K562 (cell line): ENCODE measurements around the gene NUDCD3. TPM values are rescaled to one million over a fixed set of nuclear protein-coding genes. Genes with fewer than 3 reads are reported as not detected.

Experiments used
- ARHGAP35 ChIP-seq: fragments of 450-650 bp; IDR thresholded peaks from 2 replicates; pipeline ENCODE4 v1.6.1; 2018; ENCODE audit not compliant: partially characterized antibody
- BCL6 ChIP-seq: fragments of 250-450 bp; sonication (Bioruptor Pico); IDR thresholded peaks from 2 replicates; pipeline ENCODE4 v1.4.0; 2020
- CBX3 ChIP-seq, 2 experiments: IDR thresholded peaks; 1 replicate in 1 of 2; 2 replicates in 1 of 2; pipeline ENCODE4 v1.6.1; 2012; ENCODE audit warnings: inconsistent platforms in 2 of 2, low read length in 2 of 2, borderline replicate concordance in 1 of 2, control low read depth in 1 of 2
- CREM ChIP-seq: IDR thresholded peaks from 2 replicates; pipeline ENCODE4 v1.6.1; 2014; ENCODE audit warnings: antibody characterized with exemption, low read depth
- ELF1 ChIP-seq: fragments of 200-800 bp; sonication (Bioruptor generic); IDR thresholded peaks from 2 replicates; pipeline ENCODE4 v1.6.1; 2016; ENCODE audit warnings: missing genetic modification characterization, missing compliant biosample characterization
- ETS2 ChIP-seq: IDR thresholded peaks from 2 replicates; pipeline ENCODE4 v1.6.1; 2016; ENCODE audit warnings: borderline replicate concordance, missing genetic modification characterization, mild to moderate bottlenecking, moderate library complexity, missing compliant biosample characterization; ENCODE audit not compliant: poor library complexity, severe bottlenecking
- ETV1 ChIP-seq: fragments of 450-650 bp; conservative IDR thresholded peaks from 2 replicates; pipeline ENCODE4 v1.6.1; 2016; ENCODE audit warnings: missing genetic modification characterization, control low read depth, low read depth, missing compliant biosample characterization
- FOXK1 ChIP-seq: sonication (generic); formaldehyde crosslinking; IDR thresholded peaks from 2 replicates; pipeline ENCODE4 v1.8.0; 2022; ENCODE audit warnings: missing genetic modification reagents, mild to moderate bottlenecking, borderline replicate concordance
- FOXP1 ChIP-seq: sonication (generic); formaldehyde crosslinking; IDR thresholded peaks from 2 replicates; pipeline ENCODE4 v1.8.0; 2022; ENCODE audit warnings: mild to moderate bottlenecking, missing genetic modification reagents
- IRF2 ChIP-seq: sonication (generic); formaldehyde crosslinking; IDR thresholded peaks from 2 replicates; pipeline ENCODE4 v1.8.1; 2022; ENCODE audit warnings: mild to moderate bottlenecking, missing genetic modification reagents
- LARP7 ChIP-seq: fragments of 450-650 bp; IDR thresholded peaks from 2 replicates; pipeline ENCODE4 v1.6.1; 2016
- MBD2 ChIP-seq: sonication (generic); IDR thresholded peaks from 2 replicates; pipeline ENCODE4 v1.6.1; 2016; ENCODE audit warnings: low read depth, borderline replicate concordance
- MIER1 ChIP-seq: fragments of 450-650 bp; IDR thresholded peaks from 2 replicates; pipeline ENCODE4 v1.6.1; 2016; ENCODE audit warnings: antibody characterized with exemption, mild to moderate bottlenecking, low read depth
- NCOA2 ChIP-seq, 2 experiments: fragments of 450-650 bp; IDR thresholded peaks; 2 replicates each; pipeline ENCODE4 v1.6.1; 2018; ENCODE audit warnings: mild to moderate bottlenecking in 2 of 2, moderate library complexity in 1 of 2; ENCODE audit not compliant: partially characterized antibody in 2 of 2
- PYGO2 ChIP-seq: fragments of 450-650 bp; IDR thresholded peaks from 2 replicates; pipeline ENCODE4 v1.6.1; 2016; ENCODE audit warnings: mild to moderate bottlenecking, missing genetic modification characterization, moderate library complexity, missing compliant biosample characterization
- SIRT6 ChIP-seq: IDR thresholded peaks from one replicate; pipeline ENCODE4 v1.6.1; 2012; ENCODE audit warnings: low read depth, mild to moderate bottlenecking, control low read depth, inconsistent platforms, low read length, moderate library complexity
- SIX5 ChIP-seq, 2 experiments: IDR thresholded peaks; 2 replicates each; pipeline ENCODE4 v1.6.1; 2011; ENCODE audit warnings: low read length in 2 of 2, borderline replicate concordance in 1 of 2, low read depth in 1 of 2, mild to moderate bottlenecking in 1 of 2, moderate library complexity in 1 of 2; ENCODE audit not compliant: insufficient read depth in 1 of 2
- SMC3 ChIP-seq: conservative IDR thresholded peaks from 2 replicates; pipeline ENCODE4 v1.6.1; 2011; ENCODE audit warnings: low read depth, low read length, improper control_type of control experiment; ENCODE audit not compliant: insufficient read depth
- TAL1 ChIP-seq: fragments of 450-650 bp; IDR thresholded peaks from 2 replicates; pipeline ENCODE4 v1.6.1; 2016; ENCODE audit warnings: mild to moderate bottlenecking
- ZFP1 ChIP-seq: fragments of 450-650 bp; formaldehyde crosslinking; IDR thresholded peaks from 2 replicates; pipeline ENCODE4 v1.4.0; 2020; ENCODE audit warnings: mild to moderate bottlenecking, mixed read lengths
- ZSCAN32 ChIP-seq: fragments of 450-650 bp; formaldehyde crosslinking; IDR thresholded peaks from 2 replicates; pipeline ENCODE4 v1.4.0; 2020; ENCODE audit warnings: mild to moderate bottlenecking, moderate library complexity
- polyA plus RNA-seq, 8 experiments: library from polyadenylated mRNA; depleted of rRNA in 4 of 8; stranded (reverse) in 5 of 8; unstranded in 3 of 8; fragments of >200 nt; fragmentation: Nextera tagmentation in 2 of 8; fragmentation: Illumina TruSeq in 1 of 8; extraction: Ambion mirVana in 2 of 8; extraction: Trizol in 1 of 8; gene quantifications; 2 replicates each; pipeline versions ENCODE4 v1.2.1 to v1.2.3, GENCODE V29; 2011 to 2014; ENCODE audit warnings: inconsistent platforms in 1 of 8, missing spikeins in 1 of 8
- total RNA-seq, 7 experiments: library from RNA; depleted of rRNA in 6 of 7; stranded (reverse); fragments of >200 nt in 6 of 7; fragmentation: Illumina TruSeq in 2 of 7; extraction: Trizol in 2 of 7; gene quantifications; 2 replicates each; pipeline versions ENCODE4 v1.2.1 to v1.2.3, GENCODE V29; 2011 to 2021; ENCODE audit warnings: low replicate concordance in 1 of 7
- TF ChIP-seq, protein P1 (sequence below), 2 experiments: fragments of 450-650 bp in 1 of 2; sonication (generic) in 1 of 2; formaldehyde crosslinking; conservative IDR thresholded peaks; 2 replicates each; pipeline versions ENCODE4 v1.4.0 to v1.8.1; 2020 to 2022; ENCODE audit warnings: mild to moderate bottlenecking in 1 of 2, missing genetic modification reagents in 1 of 2
- TF ChIP-seq, protein P2 (sequence below): fragments of 250-450 bp; sonication (Bioruptor Pico); IDR thresholded peaks from 2 replicates; pipeline ENCODE4 v1.9.0; 2021; ENCODE audit warnings: mild to moderate bottlenecking, inconsistent platforms
- TF ChIP-seq, protein P3 (sequence below): fragments of 250-450 bp; sonication (Bioruptor Pico); IDR thresholded peaks from 2 replicates; pipeline ENCODE4 v1.4.0; 2020; ENCODE audit warnings: mild to moderate bottlenecking, moderate library complexity

NUDCD3 gene
- total and polyA plus RNA-seq, 9 of the 15 experiments (the other 6 are each of a cell fraction or from before 2014, with no cell fraction given), result 24.8 to 64.2 (median 42.6) TPM

DNA sequence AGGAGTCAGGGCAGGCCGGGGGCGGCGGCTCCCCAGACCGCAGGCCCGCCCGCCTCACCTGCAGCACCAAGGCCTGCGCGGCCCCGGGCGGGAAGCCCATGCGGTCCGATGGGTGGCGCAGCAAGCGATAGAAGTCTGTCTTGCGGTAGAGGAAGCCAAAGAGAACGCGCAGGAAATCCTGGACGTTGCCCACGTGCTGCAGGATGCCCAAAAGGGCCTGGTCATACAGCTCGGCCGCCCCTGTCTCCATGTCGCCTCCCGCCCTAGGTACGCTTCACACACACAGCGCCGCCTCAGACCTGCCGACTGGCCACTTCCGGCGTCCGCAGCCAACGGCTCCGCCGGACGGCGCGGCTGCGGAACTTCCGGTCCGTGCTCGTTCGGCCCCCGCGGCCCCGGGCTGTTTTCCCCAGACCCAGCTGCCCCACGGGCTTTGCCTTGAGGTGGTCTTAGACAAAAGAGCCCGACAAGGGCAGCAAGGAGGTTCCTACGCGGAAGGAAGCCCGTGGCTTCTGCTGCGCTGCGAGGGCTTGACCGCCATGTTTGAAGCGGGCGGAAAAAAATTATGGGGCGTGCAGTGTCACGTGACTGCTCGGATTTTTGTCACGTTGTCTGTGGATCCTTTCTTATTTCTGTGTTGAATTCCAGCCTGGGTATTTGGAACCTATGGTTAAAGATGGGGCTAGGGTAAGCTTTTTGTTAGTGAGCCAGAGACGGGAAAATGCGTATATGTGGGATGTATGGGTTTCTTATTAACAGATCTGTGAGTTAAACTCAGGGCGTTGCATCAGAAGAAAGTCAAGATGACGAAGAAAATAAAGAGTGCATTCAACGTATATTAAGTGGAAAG lies at the start of gene NUDCD3 (continued):
- TF ChIP-seq FOXK1 (CRISPR knock-in tag), result peak; percentile 88; the same call in 1 of the 2 replicates
- no peak for TF ChIP-seq PYGO2 (tag)
- peak; percentile 54; the same call in 1 of the 2 replicates for TF ChIP-seq MBD2
- peak; percentile 73 for TF ChIP-seq CREM
- TF ChIP-seq, protein P1, sequence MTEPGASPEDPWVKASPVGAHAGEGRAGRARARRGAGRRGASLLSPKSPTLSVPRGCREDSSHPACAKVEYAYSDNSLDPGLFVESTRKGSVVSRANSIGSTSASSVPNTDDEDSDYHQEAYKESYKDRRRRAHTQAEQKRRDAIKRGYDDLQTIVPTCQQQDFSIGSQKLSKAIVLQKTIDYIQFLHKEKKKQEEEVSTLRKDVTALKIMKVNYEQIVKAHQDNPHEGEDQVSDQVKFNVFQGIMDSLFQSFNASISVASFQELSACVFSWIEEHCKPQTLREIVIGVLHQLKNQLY (CRISPR knock-in tag; conservative IDR thresholded peaks at IDR 0.05), result no peak
- TF ChIP-seq SMC3, result no peak
- peak; percentile 99 for TF ChIP-seq ELF1 (tag)
- TF ChIP-seq ETV1, result peak; percentile 95
- TF ChIP-seq, protein P2, sequence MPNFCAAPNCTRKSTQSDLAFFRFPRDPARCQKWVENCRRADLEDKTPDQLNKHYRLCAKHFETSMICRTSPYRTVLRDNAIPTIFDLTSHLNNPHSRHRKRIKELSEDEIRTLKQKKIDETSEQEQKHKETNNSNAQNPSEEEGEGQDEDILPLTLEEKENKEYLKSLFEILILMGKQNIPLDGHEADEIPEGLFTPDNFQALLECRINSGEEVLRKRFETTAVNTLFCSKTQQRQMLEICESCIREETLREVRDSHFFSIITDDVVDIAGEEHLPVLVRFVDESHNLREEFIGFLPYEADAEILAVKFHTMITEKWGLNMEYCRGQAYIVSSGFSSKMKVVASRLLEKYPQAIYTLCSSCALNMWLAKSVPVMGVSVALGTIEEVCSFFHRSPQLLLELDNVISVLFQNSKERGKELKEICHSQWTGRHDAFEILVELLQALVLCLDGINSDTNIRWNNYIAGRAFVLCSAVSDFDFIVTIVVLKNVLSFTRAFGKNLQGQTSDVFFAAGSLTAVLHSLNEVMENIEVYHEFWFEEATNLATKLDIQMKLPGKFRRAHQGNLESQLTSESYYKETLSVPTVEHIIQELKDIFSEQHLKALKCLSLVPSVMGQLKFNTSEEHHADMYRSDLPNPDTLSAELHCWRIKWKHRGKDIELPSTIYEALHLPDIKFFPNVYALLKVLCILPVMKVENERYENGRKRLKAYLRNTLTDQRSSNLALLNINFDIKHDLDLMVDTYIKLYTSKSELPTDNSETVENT (CRISPR knock-in tag), result no peak; the same call in 1 of the 2 replicates
- no peak for TF ChIP-seq ZFP1 (CRISPR knock-in tag)
- TF ChIP-seq SIX5 (IDR thresholded peaks at IDR 0.05; ENCODE audit: borderline replicate concordance in 1 of 2, insufficient read depth in 1 of 2, low read depth in 1 of 2, low read length in 2 of 2), result peak; percentile 43 to 58; a peak in 3 of 4 replicates
- TF ChIP-seq BCL6 (CRISPR knock-in tag), result no peak
- no peak for TF ChIP-seq ZSCAN32 (CRISPR knock-in tag)
- TF ChIP-seq ETS2, result no peak
- TF ChIP-seq IRF2 (CRISPR knock-in tag), result no peak
- TF ChIP-seq CBX3 (IDR thresholded peaks at IDR 0.05; ENCODE audit: borderline replicate concordance in 1 of 2, low read length in 2 of 2), result peak in 1 of 2 experiments; percentile 75; a peak in 1 of 3 replicates
- TF ChIP-seq, protein P3, sequence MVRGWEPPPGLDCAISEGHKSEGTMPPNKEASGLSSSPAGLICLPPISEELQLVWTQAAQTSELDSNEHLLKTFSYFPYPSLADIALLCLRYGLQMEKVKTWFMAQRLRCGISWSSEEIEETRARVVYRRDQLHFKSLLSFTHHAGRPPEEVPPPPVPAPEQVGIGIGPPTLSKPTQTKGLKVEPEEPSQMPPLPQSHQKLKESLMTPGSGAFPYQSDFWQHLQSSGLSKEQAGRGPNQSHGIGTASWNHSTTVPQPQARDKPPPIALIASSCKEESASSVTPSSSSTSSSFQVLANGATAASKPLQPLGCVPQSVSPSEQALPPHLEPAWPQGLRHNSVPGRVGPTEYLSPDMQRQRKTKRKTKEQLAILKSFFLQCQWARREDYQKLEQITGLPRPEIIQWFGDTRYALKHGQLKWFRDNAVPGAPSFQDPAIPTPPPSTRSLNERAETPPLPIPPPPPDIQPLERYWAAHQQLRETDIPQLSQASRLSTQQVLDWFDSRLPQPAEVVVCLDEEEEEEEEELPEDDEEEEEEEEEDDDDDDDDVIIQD (CRISPR knock-in tag), result no peak
- no peak for TF ChIP-seq SIRT6
- TF ChIP-seq TAL1, result 0 out of 2 replicates have a peak, but pooled peaks have one; percentile 4
- no peak for TF ChIP-seq ARHGAP35
- peak; percentile 90 for TF ChIP-seq FOXP1
- no peak for TF ChIP-seq LARP7
- no peak for TF ChIP-seq NCOA2 (IDR thresholded peaks at IDR 0.05; ENCODE audit: partially characterized antibody in 2 of 2)
- 0 out of 2 replicates have a peak, but pooled peaks have one; percentile 23 for TF ChIP-seq MIER1
